ENCODE measurements around the gene PARD3.

GRCh38 chr10:34152434-34152833, 662.7 kb downstream of the PARD3 start:
- TF ChIP-seq CTCF (IDR thresholded peaks at IDR 0.05): no peak
- no peak for TF ChIP-seq POLR2A (IDR thresholded peaks at IDR 0.05)
